Measurements from ENCODE around the gene PDE7B.
A peak's percentile ranks its signal among the peaks of the same experiment; 100 is the strongest.

The PDE7B gene

GRCh38 chr6:135851442-135852271, at the start of gene PDE7B:
PDE7B (plus strand) TSS chr6:135851701.
- DNase-seq: peak; percentile 55

DNA sequence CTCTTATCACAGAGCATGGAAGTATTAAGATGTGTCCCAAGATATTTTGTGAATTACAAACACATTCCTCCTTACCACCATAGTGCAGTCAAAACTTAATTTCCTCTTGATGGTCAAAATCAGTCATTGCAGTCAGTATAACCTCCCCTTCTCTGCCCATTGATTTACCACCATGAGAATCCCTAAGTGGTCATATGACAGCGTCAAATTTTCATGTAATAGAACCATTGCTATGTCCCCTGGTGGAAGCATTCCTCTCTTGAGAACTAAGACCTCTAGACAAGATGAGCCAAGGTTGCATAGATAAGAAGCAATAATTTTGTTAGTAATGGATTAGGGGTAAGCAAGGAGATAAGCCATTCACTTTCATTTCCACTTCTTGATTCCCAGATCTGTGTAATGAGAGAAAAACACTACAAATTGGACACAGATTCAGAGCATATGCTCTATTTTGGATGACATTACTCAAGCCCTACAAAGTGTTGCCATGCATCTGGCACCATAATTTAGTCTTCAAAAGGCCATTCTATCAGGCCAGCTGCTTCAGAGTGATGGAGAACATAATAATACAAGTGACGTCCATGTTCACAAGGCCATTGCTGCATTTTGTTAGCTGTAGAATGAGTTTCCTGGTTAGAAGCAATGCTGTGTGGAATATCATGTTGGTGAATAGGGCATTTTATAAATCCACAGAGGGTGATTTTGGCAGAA, 49.6 kb upstream of the PDE7B start:
- DNase-seq: no peak

DNA sequence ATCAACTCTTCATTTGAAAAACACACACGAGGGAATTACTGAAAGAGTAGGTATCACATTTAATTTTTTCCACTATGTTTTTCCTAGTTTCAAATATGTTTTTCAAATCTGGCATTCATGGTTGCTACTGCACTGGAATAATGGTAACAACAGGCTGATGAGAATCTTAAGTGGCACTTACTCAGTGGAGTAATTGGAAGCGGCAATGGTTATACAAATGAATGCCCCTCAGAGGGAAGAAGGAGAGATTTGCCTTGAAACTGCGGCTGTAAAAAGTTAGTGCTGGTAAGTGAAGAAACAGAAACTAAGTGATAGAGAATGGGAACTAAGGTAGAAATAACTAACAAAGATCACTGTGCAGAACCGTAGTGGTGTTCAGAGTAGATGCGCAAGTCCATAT, 41.0 kb upstream of the PDE7B start:
- DNase-seq: no peak

DNA sequence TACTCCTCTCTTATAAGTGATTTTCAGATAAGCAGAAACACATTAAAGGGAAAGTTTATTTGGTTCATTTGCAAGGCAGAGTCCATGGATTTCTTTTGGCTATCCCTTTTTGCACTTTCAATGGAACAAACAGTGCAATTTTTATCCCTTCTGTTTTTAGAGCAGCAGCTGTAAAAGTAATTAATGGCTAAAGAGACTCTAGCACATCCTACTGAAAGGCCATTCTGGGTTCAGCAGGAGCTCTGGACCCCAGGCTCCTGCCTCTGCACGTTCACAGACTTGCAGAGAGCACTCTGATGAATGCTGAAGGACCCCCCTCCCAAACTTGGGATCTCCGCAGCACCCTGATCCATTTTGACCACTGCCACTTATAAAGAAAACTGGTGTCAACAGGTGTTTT, 40.3 kb upstream of the PDE7B start:
- no peak for DNase-seq

GRCh38 chr6:135811644-135812526, 39.6 kb upstream of the PDE7B start:
- no peak for DNase-seq

DNA sequence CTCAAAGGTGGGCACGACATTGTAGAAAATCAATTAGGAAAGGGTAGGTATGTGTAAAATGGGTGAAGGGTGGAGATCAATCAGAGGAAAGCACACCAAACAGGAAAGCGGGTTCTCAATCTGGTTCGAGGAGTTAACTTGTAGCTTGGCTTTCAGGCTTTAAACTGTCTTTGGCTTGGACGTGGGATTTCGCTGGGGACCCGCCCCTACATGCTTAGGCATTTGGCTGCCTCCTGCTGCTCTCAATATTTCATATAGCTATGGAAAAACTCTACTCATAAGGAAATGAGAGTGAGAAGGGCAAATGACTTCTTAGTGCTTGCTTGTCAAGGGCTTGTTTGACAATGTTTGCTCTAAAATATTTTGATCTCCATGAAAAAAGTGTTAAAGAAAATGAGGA, 38.1 kb upstream of the PDE7B start:
- no peak for DNase-seq

DNA sequence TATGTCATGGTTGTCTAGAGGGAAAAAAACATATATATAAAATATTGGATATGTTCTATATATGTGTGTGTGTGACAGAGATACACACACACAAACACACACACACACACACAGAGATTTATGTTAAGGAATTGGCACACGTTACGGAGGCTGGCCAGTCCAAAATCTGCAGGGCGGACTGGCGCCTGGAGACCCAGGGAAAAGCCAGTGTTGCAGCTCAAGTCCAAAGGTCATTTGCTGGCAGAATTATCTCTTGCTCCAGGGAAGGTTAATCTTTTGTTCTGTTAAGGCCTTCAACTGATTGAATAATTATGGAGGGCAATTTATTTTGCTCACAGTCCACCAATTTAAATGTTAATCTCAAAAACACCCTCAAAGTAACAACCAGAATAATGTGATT, 37.5 kb upstream of the PDE7B start:
- no peak for DNase-seq

- DNase-seq: no peak
Observed at GRCh38 chr6:135815216-135815615, 36.3 kb upstream of the PDE7B start.

DNA sequence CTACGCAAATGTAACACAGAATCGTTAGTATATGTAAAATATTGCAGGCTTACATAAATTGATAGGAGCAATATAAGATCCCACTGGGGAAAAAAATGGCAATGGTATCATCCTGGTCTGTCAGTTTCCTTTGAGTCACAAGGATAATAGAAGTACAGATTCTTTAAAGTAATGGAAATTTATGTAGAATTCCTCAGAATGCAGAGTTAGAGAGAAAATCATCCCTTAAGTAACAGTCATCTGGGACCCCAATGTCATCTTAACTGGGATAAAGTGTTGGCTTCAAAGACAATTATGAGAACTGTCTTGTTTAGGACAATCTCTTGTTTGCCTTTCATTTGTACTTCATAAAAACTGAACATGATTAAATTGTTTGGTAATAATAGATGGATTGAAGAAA, 34.5 kb upstream of the PDE7B start:
- DNase-seq: no peak

- no peak for DNase-seq
Observed at GRCh38 chr6:135819665-135820064, 31.8 kb upstream of the PDE7B start.

GRCh38 chr6:135820340-135820739, 31.2 kb upstream of the PDE7B start:
- DNase-seq: no peak

DNA sequence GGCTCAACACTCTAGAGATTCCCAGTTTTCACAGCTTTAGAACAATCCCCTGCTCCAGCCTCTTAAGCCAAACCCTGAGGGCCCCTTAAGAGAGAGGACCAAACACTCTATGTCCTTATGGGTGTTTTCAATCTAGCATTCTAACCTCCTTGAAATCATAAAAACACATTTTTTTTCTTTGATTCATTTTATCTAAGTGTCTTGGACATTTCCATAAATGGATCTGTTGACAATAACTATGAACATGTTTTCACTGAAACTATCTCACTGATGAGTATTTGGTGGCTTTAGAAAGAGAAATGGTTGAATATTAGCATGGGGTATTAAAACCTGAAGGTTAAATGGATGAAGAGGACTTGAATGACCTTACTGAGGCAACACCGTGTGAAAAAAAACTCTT, 27.6 kb upstream of the PDE7B start:
- no peak for DNase-seq

DNA sequence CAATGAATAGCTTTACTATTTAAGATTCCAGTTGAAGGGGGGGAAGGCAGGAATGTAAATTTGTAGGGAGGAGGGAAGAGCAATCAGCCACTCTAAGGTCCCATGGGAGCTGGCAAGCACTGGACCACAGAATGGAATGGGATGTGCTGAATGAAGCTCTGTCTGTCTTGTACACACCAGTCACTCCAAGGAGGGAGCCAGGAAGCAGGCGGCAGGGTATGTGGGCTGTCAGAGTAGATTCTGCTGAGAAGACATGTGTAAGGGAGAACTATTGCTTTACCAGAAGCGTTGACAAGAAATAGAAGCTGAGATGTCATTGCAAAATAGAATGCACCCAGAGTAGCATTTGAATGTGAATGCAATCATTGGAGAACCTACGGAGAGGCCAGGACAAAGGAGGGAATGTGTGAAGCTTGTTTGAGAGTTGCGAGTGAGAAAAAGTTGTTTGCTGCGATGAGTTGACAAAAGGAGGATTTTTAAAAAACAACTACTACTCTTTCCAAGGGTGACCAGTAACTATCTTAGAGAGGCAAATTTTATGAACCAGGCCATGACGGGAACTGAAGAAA, 25.2 kb upstream of the PDE7B start:
- no peak for DNase-seq

DNA sequence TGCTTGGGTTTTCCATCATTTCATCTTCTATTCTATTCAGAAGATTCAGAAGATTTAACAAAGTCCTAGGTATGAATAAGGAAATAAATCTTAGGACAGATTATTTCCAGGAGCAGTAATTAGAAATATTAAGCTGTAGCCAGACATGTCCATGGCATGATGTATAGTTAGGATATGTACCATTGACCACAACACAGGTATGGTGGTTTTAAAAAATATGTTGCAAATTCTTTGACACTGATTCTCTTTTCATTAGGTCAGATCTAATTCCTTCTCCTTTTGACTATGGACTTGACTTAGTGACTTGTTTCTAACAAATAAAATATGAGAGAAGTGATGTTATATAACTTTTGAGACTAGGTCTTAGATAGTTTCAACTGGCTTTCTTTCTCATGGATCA, 23.5 kb upstream of the PDE7B start:
- no peak for DNase-seq

GRCh38 chr6:135830452-135830881, 21.0 kb upstream of the PDE7B start:
- no peak for DNase-seq

DNA sequence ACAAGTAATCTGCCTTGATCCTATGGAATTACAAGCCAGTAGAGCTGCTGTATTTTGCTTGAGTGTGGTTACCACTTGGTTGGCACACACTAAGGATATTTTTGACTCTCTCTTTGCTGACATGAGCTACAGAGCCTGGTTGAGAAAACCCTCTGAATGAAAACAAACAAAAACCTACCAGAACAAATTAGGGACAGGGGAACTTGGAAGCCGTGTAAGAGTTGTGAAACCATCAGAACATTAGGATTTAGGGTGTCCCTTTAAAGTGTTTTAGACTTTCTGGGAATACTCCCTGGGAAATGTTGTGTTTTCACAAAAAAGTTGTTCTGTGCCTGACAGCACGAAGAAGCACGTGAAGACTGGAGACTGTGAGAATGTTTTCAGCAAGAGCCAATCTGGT, 20.5 kb upstream of the PDE7B start:
- DNase-seq: no peak

GRCh38 chr6:135832166-135832565, 19.3 kb upstream of the PDE7B start:
- DNase-seq: no peak

- DNase-seq: no peak
Observed at GRCh38 chr6:135833771-135834170, 17.7 kb upstream of the PDE7B start.

DNA sequence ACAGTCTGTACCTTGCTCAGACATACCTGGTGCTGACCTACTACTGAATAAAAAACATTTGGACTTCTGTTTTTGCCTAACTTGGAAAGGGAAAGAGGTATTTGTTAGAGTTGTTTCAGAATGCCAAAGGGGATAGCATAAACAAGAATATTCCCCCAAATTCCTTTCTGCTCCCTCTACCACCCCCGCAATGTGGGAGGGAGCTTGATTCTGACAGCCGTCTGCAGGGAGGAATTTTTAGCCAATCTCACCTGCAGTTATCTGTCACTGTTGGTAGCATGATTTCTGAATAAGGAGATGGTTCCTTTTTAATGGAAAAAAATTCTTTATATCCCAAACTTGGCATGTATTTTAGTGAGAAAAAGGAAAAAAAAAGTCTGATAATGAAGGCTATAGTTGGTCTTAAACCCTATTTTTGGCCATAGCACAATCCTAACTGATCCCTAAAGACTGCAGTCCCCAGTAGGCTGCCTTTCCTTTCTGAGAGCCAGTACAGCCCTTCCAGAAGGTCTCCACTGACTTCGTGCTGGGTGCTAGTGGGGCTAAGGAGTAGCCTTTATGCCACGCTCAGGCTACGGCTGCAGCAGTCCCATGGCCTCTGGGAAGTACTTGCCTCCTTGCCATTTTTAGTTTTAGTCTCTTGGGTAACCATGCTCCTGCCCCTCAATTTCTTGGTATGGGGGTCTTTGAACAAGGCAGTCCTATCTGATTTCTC, 13.6 kb upstream of the PDE7B start:
- DNase-seq: no peak

GRCh38 chr6:135839121-135839520, 12.4 kb upstream of the PDE7B start:
- no peak for DNase-seq

DNA sequence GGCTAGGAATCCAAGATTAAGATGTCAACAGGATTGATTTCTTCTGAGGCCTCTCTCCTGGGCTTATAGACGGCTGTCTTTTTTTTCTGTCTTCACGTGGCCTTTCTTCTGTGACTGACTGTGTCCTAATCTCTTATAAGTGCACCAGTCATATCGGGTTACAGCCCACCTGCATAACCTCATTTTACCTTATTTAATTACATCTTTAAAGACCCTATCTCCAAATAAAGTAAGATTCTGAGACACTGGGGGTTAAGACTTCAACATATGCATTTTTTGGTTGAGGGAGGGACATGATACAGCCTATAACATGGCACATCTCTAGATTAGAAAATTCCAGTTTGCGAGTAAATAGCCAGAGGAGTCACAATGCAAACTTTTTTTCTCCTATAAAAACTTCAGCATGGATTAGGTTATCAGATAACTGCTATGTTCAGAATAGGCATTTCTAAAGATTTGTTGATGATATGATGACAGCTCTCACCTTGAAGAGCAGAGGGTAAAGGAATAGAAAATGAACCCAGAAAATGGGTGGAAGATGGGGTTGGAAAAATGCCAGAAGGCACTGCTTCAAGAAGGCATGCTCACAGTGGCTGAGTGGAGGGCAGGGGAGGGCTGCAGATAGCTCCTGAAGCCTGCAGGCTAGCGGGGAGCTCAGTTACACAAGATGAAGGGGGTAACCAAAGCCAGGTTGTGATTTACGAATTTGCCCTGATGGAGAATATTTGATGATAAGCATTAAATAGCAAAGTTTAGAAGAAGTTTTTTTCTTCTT, 8.7 kb upstream of the PDE7B start:
- DNase-seq: no peak

DNA sequence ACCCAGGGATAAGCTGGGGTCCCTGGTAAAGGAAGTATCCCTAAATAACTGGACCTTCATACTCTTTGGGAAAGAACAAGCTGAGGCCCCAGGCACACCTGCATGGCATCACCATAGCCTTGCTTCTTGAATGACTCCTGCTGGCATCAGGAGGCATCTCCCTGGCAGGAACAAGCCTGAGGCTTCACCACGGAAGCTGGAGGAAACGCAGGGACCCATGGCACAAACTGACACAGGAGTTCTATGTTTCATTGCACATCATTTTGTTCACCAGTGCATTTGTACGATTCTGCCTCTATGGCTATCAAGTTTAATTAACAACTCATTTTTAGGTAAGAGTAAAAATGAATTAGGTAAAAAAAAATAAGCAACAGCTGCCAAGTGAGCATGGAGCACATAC, 619 bp upstream of the PDE7B start:
- DNase-seq: no peak

Data from CD4-positive, alpha-beta T cell treated with Interleukin-21 for 1 hour (primary cell).